ENCODE data around the gene AKAP1. TPM values are rescaled to one million over a fixed set of nuclear protein-coding genes. Genes with fewer than 3 reads are reported as not detected.

Gene AKAP1
- polyA plus RNA-seq, 1 donor (not counting 4 experiments of a cell fraction or from before 2014, with no cell fraction given) = 24.1 TPM

DNA sequence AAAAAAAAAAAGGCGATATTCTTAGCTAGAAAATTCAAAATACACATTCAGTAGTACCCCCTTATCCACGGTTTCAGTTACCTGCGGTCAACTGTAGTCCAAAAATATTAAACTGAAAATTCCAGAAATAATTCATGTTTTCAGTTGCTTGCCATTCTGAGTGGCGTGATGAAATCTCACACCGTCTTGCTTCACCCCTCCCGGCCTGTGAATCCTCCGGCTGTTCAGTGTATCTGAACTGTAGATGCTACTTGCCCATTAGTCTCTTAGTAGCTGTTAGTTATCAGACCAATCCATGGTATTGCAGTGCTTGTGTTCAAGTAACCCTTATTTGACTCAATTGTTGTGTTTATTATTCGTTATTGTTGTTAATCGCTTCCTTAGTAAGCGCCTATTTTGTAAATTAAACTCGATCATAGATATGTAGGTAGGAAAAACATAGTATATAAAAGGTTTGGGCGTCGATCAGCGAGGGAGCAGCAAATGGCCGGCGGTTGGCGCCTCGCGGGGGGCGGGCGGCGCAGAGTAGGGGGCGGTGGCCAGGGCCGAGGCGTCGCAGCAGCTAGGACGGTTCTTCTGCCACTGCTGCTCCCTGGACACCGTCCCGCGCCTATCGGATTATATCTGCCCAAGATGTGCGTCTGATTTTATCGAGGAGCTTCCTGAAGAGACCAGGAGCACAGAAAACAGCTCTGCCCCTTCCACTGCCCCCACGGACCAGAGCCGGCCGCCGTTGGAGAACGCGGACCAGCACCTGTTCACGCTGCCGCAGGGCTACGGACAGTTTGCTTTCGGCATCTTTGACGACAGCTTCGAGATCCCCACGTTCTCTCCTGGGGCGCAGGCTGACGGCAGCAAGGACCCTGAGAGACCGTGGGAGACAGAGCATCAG lies 39.8 kb upstream of the AKAP1 start:
- Histone ChIP-seq H3K9ac (ENCODE audit: control insufficient read depth, extremely low read depth, insufficient read depth, low read length) (no peak overlapping the region), H3K4me2 (ENCODE audit: control insufficient read depth, extremely low read depth, insufficient read depth, low read depth, low read length) (peak overlapping the region; percentile 51), H3K4me1 (ENCODE audit: control insufficient read depth, extremely low read depth, insufficient read depth, low read length) (peaks cover 15% of the 10 kb centered on the region), H3K79me2 (ENCODE audit: control insufficient read depth, insufficient read depth, low read length) (no peaks in the 10 kb centered on the region), H3K9me3 (ENCODE audit: control insufficient read depth, low read depth, low read length) (no peaks in the 10 kb centered on the region), H2AFZ (ENCODE audit: control insufficient read depth, low read length) (no peak overlapping the region), H3K27me3 (ENCODE audit: control insufficient read depth, extremely low read depth, insufficient read depth, low read length) (peaks cover 30% of the 10 kb centered on the region), H3K9me1 (ENCODE audit: control insufficient read depth, extremely low read depth, insufficient read depth, low read length) (no peaks in the 10 kb centered on the region), H3K4me3 (ENCODE audit: control insufficient read depth in 2 of 3, extremely low read depth in 1 of 3, insufficient read depth in 2 of 3, low read depth in 1 of 3, low read length in 3 of 3) (no peak overlapping the region), H3K36me3 (ENCODE audit: control insufficient read depth in 2 of 2, extremely low read depth in 1 of 2, insufficient read depth in 2 of 2, low read length in 2 of 2) (no peaks in the 10 kb centered on the region), H3K27ac (ENCODE audit: control insufficient read depth, insufficient read depth, low read length) (no peak overlapping the region), H4K20me1 (ENCODE audit: control insufficient read depth, extremely low read depth, insufficient read depth, low read length) (no peaks in the 10 kb centered on the region)
- FAIRE-seq (no peak), DNase-seq (ENCODE audit: low read depth, low spot score) (no peak)
- TF ChIP-seq, protein P1, sequence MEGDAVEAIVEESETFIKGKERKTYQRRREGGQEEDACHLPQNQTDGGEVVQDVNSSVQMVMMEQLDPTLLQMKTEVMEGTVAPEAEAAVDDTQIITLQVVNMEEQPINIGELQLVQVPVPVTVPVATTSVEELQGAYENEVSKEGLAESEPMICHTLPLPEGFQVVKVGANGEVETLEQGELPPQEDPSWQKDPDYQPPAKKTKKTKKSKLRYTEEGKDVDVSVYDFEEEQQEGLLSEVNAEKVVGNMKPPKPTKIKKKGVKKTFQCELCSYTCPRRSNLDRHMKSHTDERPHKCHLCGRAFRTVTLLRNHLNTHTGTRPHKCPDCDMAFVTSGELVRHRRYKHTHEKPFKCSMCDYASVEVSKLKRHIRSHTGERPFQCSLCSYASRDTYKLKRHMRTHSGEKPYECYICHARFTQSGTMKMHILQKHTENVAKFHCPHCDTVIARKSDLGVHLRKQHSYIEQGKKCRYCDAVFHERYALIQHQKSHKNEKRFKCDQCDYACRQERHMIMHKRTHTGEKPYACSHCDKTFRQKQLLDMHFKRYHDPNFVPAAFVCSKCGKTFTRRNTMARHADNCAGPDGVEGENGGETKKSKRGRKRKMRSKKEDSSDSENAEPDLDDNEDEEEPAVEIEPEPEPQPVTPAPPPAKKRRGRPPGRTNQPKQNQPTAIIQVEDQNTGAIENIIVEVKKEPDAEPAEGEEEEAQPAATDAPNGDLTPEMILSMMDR (optimal IDR thresholded peaks at IDR 0.05 in 1 of 3, IDR thresholded peaks at IDR 0.05 in 1 of 3, conservative IDR thresholded peaks at IDR 0.05 in 1 of 3; ENCODE audit: extremely low read depth in 1 of 3, insufficient read depth in 2 of 3, low read length in 3 of 3) = no peak
- no peak for TF ChIP-seq EZH2 (IDR thresholded peaks at IDR 0.05; ENCODE audit: low read length)
- dilution Hi-C loops (cut with MboI; ENCODE audit: extremely low pct_ligation_motif_present, low sequenced_read_pairs) = no loop called here

DNA sequence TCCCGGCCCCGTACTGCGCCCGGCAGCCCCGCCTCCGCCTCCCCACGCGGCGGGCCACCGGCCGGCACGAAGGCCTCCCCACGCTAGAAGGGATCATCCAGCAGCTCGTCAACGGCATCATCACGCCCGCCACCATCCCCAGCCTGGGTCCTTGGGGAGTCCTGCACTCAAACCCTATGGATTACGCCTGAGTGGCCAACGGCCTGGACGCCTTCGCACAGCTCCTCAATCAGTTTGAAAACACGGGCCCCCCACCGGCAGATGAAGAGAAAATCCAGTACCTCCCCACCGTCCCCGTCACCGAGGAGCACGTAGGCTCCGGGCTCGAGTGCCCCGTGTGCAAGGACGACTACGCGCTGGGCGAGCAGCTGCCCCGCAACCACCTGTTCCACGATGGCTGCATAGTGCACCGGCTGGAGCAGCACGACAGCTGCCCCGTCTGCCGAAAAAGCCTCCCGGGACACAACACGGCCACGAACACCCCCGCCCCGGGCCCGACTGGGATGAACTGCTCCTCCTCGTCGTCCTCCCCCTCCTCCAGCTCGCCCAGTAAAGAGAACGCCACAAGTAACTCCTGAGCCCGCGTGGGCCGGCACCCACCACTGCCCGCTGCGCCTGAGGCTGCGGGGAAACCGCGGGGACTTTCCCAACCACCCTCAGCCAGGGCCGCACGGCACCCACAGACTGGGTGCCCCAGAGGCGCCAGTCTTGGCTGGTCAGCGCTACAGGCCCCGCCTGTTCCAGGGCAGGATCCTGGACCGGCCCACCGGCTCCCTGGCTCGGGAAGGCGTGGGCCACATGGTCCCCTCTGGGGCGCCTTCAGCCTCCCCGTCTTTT lies 39.0 kb upstream of the AKAP1 start:
- DNase-seq (ENCODE audit: low read depth, low spot score) (no peak), FAIRE-seq (no peak)
- peak overlapping the region; percentile 16 for H2AFZ ChIP-seq (ENCODE audit: control insufficient read depth, low read length)

More for the DNA sequence above, 39.0 kb upstream of the AKAP1 start:
- Histone ChIP-seq H3K4me3 (ENCODE audit: control insufficient read depth in 2 of 3, extremely low read depth in 1 of 3, insufficient read depth in 2 of 3, low read depth in 1 of 3, low read length in 3 of 3) (no peak overlapping the region), H3K79me2 (ENCODE audit: control insufficient read depth, insufficient read depth, low read length) (no peaks in the 10 kb centered on the region), H3K9me3 (ENCODE audit: control insufficient read depth, low read depth, low read length) (no peaks in the 10 kb centered on the region), H3K9ac (ENCODE audit: control insufficient read depth, extremely low read depth, insufficient read depth, low read length) (no peak overlapping the region), H3K27me3 (ENCODE audit: control insufficient read depth, extremely low read depth, insufficient read depth, low read length) (peaks cover 30% of the 10 kb centered on the region), H3K27ac (ENCODE audit: control insufficient read depth, insufficient read depth, low read length) (no peak overlapping the region), H3K4me2 (ENCODE audit: control insufficient read depth, extremely low read depth, insufficient read depth, low read depth, low read length) (peak overlapping the region; percentile 51), H3K9me1 (ENCODE audit: control insufficient read depth, extremely low read depth, insufficient read depth, low read length) (no peaks in the 10 kb centered on the region), H4K20me1 (ENCODE audit: control insufficient read depth, extremely low read depth, insufficient read depth, low read length) (no peaks in the 10 kb centered on the region), H3K36me3 (ENCODE audit: control insufficient read depth in 2 of 2, extremely low read depth in 1 of 2, insufficient read depth in 2 of 2, low read length in 2 of 2) (no peaks in the 10 kb centered on the region), H3K4me1 (ENCODE audit: control insufficient read depth, extremely low read depth, insufficient read depth, low read length) (peaks cover 15% of the 10 kb centered on the region)
- TF ChIP-seq, protein P1 (optimal IDR thresholded peaks at IDR 0.05 in 1 of 3, IDR thresholded peaks at IDR 0.05 in 1 of 3, conservative IDR thresholded peaks at IDR 0.05 in 1 of 3; ENCODE audit: extremely low read depth in 1 of 3, insufficient read depth in 2 of 3, low read length in 3 of 3) = no peak
- no peak for TF ChIP-seq EZH2 (IDR thresholded peaks at IDR 0.05; ENCODE audit: low read length)
- dilution Hi-C loops (cut with MboI; ENCODE audit: extremely low pct_ligation_motif_present, low sequenced_read_pairs) = no loop called here
